ENCODE data around the gene CNTNAP5.

DNA sequence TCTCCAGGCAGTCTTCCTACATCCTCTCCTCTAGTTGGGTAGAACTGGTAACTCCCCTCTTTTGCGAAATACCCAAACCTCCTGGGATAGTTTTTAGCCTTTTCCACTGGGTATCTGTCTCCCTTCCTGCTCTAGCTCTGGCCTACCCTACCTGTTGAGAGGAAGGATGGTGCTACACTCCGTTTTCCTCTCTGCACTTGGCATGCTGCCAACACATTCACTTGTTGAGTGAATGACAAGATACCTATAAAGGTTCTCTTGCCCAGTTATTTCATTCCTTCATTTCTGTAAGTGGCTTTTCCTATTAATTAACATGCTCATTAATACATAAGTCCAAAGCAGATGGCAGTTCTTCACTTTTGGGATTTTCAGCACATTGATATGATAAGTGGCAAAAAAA lies 293.8 kb downstream of the CNTNAP5 start:
- no peak for TF ChIP-seq EZH2 (IDR thresholded peaks at IDR 0.05; ENCODE audit: borderline replicate concordance)
- TF ChIP-seq, protein P1, sequence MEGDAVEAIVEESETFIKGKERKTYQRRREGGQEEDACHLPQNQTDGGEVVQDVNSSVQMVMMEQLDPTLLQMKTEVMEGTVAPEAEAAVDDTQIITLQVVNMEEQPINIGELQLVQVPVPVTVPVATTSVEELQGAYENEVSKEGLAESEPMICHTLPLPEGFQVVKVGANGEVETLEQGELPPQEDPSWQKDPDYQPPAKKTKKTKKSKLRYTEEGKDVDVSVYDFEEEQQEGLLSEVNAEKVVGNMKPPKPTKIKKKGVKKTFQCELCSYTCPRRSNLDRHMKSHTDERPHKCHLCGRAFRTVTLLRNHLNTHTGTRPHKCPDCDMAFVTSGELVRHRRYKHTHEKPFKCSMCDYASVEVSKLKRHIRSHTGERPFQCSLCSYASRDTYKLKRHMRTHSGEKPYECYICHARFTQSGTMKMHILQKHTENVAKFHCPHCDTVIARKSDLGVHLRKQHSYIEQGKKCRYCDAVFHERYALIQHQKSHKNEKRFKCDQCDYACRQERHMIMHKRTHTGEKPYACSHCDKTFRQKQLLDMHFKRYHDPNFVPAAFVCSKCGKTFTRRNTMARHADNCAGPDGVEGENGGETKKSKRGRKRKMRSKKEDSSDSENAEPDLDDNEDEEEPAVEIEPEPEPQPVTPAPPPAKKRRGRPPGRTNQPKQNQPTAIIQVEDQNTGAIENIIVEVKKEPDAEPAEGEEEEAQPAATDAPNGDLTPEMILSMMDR (IDR thresholded peaks at IDR 0.05; ENCODE audit: poor library complexity) = no peak
